ENCODE measurements around the gene HRH4. TPM values are rescaled to one million over a fixed set of nuclear protein-coding genes. Genes with fewer than 3 reads are reported as not detected.

The HRH4 gene
- total RNA-seq, 1 experiment from 2014 or later, result 0.15 TPM

DNA sequence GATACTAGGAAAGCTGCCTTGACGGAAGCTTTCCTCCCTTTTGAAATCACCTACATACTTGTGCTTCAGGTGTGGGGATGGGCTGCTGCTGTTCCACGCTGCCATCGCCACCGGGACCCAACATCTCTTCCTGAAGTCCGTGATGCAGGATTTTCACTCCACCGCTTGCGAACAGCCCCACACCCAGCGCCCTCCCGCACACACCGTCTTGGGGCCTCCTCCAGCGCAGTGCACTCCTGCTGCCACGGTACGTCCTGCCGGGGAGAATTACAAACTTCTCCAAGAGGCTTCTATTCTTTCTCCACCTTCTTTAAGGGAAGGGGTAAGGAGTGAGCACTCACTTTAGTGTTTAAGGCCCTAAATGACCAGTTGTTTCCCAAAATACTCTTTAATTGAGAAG, 58.2 kb downstream of the HRH4 start:
- intact Hi-C loops (cut with micrococcal nuclease; ENCODE audit: unreplicated experiment), result no loop called here
- BruUV-seq (replicated peaks), result no TSS peak
- no peaks in the 10 kb centered on the region for H3K27me3 ChIP-seq (replicated peaks; ENCODE audit: insufficient read depth, low read depth, low read length, poor library complexity)
- no peak overlapping the region for H3K4me3 ChIP-seq (ENCODE audit: low read depth, low read length, poor library complexity, severe bottlenecking)
- H3K27ac ChIP-seq (ENCODE audit: low read depth, low read length, poor library complexity, severe bottlenecking), result no peak overlapping the region
- DNase-seq (ENCODE audit: low spot score), result no peak
- no peaks in the 10 kb centered on the region for H3K4me1 ChIP-seq (ENCODE audit: insufficient read depth, low read length, poor library complexity, severe bottlenecking)
- TF ChIP-seq EZH2 (IDR thresholded peaks at IDR 0.05; ENCODE audit: borderline replicate concordance, low read depth, low read length, poor library complexity, severe bottlenecking), result no peak
- TF ChIP-seq, protein P1, sequence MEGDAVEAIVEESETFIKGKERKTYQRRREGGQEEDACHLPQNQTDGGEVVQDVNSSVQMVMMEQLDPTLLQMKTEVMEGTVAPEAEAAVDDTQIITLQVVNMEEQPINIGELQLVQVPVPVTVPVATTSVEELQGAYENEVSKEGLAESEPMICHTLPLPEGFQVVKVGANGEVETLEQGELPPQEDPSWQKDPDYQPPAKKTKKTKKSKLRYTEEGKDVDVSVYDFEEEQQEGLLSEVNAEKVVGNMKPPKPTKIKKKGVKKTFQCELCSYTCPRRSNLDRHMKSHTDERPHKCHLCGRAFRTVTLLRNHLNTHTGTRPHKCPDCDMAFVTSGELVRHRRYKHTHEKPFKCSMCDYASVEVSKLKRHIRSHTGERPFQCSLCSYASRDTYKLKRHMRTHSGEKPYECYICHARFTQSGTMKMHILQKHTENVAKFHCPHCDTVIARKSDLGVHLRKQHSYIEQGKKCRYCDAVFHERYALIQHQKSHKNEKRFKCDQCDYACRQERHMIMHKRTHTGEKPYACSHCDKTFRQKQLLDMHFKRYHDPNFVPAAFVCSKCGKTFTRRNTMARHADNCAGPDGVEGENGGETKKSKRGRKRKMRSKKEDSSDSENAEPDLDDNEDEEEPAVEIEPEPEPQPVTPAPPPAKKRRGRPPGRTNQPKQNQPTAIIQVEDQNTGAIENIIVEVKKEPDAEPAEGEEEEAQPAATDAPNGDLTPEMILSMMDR (conservative IDR thresholded peaks at IDR 0.05; ENCODE audit: low read depth, low read length), result no peak
- no peaks in the 10 kb centered on the region for H3K9me3 ChIP-seq (ENCODE audit: low read depth, low read length, poor library complexity, severe bottlenecking)
- ChIA-PET CTCF (no interaction called here), POLR2A (ENCODE audit: low non-redundant PET) (no interaction called here)
- no peaks in the 10 kb centered on the region for H3K36me3 ChIP-seq (ENCODE audit: insufficient read depth, low read length, poor library complexity, severe bottlenecking)

Other genes starting within 250 kb of the HRH4 start
- gene OSBPL1A, start 62.8 kb upstream of the HRH4 start, total RNA-seq (2021), result 26.1 and 30.7 TPM in 2 replicates
- 35.6 and 46.0 TPM in 2 replicates for gene IMPACT, start 34.0 kb upstream of the HRH4 start, total RNA-seq (2021)

All from A673 (cell line).